Lower leg skin (tissue), 3 donors: ENCODE results near the gene SERTAD2.

Source experiments
- POLR2A ChIP-seq, 2 donors: fragments of 450-650 bp; IDR thresholded peaks; one replicate each; pipeline ENCODE4 v1.6.1; 2016 to 2017; ENCODE audit warnings: antibody characterized with exemption in 2 of 2, mild to moderate bottlenecking in 1 of 2, moderate library complexity in 1 of 2
- TF ChIP-seq, protein P1 (sequence below), 3 donors: fragments of 450-650 bp; IDR thresholded peaks; one replicate each; pipeline ENCODE4 v1.5.1; 2016; ENCODE audit warnings: antibody characterized with exemption in 3 of 3, mild to moderate bottlenecking in 3 of 3, moderate library complexity in 2 of 3

DNA sequence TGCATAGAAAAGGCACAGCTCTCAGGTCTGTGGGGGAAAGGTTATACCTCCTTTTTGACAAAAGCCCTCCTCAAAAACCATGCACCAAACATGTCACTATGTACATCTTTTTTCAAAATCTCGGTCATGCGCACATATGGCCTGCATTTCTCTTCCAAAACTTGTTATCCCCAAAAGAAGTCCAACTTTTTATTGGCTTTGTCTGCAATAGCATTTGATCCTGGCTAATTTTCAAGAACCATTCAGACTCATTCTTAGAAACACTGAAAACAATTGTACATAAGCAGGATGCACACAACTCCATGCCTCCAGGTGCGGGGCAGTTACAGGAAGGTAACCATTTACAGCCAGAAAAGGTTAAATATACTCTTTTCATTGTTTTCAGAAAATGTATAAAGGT lies 21.9 kb downstream of the SERTAD2 start:
- no peak for TF ChIP-seq POLR2A (IDR thresholded peaks at IDR 0.05)
- TF ChIP-seq, protein P1, sequence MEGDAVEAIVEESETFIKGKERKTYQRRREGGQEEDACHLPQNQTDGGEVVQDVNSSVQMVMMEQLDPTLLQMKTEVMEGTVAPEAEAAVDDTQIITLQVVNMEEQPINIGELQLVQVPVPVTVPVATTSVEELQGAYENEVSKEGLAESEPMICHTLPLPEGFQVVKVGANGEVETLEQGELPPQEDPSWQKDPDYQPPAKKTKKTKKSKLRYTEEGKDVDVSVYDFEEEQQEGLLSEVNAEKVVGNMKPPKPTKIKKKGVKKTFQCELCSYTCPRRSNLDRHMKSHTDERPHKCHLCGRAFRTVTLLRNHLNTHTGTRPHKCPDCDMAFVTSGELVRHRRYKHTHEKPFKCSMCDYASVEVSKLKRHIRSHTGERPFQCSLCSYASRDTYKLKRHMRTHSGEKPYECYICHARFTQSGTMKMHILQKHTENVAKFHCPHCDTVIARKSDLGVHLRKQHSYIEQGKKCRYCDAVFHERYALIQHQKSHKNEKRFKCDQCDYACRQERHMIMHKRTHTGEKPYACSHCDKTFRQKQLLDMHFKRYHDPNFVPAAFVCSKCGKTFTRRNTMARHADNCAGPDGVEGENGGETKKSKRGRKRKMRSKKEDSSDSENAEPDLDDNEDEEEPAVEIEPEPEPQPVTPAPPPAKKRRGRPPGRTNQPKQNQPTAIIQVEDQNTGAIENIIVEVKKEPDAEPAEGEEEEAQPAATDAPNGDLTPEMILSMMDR (IDR thresholded peaks at IDR 0.05) = no peak
